ENCODE results near the gene TK2. TPM values are rescaled to one million over a fixed set of nuclear protein-coding genes. Genes with fewer than 3 reads are reported as not detected.

Gene TK2
- polyA plus RNA-seq, 2 of the 4 experiments (the other 2 are of a cell fraction), result 13.9 to 29.5 TPM

DNA sequence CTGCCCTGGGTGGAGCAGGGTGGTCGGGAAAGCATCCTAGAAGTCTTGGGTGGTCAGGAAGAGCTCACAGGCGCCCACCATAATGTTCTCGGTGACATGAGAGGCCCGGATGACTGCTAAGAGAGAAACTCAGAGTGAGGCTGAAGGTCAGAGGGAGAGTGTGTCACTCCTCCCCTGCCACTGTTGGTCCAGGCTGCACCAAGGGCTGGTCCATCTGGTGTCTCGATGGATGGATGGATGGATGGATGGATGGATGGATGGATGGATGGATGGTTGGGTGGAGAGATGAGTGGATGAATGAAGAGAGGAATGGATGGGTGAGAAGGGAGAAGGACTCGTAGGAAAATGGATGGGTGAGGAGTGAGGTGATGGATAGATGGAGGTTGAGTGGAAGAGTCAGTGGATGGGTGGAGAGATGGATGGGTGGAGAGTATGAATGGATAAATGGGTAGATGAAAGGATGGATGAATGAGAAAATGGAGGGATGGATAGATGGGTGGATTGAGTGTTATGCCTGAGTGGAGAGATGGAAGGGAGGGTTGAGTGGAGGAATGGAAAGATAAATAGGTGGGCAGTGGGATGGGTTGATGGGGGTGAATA is 79.9 kb downstream of the TK2 start:
- TF ChIP-seq FOSL2 (IDR thresholded peaks at IDR 0.05) (no peak), FOSL2 (CRISPR knock-in tag; IDR thresholded peaks at IDR 0.05) (no peak), ZSCAN20 (CRISPR knock-in tag; IDR thresholded peaks at IDR 0.05) (no peak), KDM1A (IDR thresholded peaks at IDR 0.05; ENCODE audit: low read depth) (no peak), HDAC2 (IDR thresholded peaks at IDR 0.05) (no peak), KDM5A (IDR thresholded peaks at IDR 0.05) (no peak), TFCP2L1 (CRISPR knock-in tag; IDR thresholded peaks at IDR 0.05) (no peak), SREBF2 (IDR thresholded peaks at IDR 0.05) (no peak)
- H3K4me3 ChIP-seq, result no peak overlapping the region
- no peak for ATAC-seq
- FAIRE-seq, result no peak
- H3K4me2 ChIP-seq, result no peak overlapping the region
- DNase-seq (ENCODE audit: low read depth in 1 of 2, low spot score in 1 of 2), result no peak
- ChIA-PET CTCF (interaction anchor here (1.2 to 1.7 kb wide), 2 partner anchors 26 to 39 kb away, joined by 4 to 5 read pairs; no protein-coding TSS in a partner anchor), POLR2A (no interaction called here)
- H3K9me3 ChIP-seq, result no peaks in the 10 kb centered on the region
- WGBS (ENCODE audit: missing lambda C conversion rate), result 48% methylated on average over 6 of the region's 6 CpGs
- peaks cover 5% of the 10 kb centered on the region; the same call in 1 of the 3 replicates for H3K4me1 ChIP-seq
- no peak overlapping the region for H3K27ac ChIP-seq

GRCh38 chr16:66469291-66469946 is 80.5 kb downstream of the TK2 start:
- ChIA-PET CTCF (interaction anchor here (0.7 to 2.4 kb wide), 9 partner anchors 10 to 136 kb away, joined by 3 to 11 read pairs (median 4); no protein-coding TSS in a partner anchor), POLR2A (no interaction called here)
- ATAC-seq (no peak), DNase-seq (ENCODE audit: low read depth in 1 of 2, low spot score in 1 of 2) (no peak), FAIRE-seq (no peak)
- H3K4me1 ChIP-seq, result 0 out of 3 replicates have a peak, but pooled peaks cover 5% of the 10 kb centered on the region
- no peaks in the 10 kb centered on the region for H3K9me3 ChIP-seq
- TF ChIP-seq CHD2 (IDR thresholded peaks at IDR 0.05; ENCODE audit: low read length, partially characterized antibody) (no peak), MAZ (IDR thresholded peaks at IDR 0.05; ENCODE audit: borderline replicate concordance, low read depth, low read length) (no peak), JUN (IDR thresholded peaks at IDR 0.05) (no peak), POLR2AphosphoS2 (conservative IDR thresholded peaks at IDR 0.05; ENCODE audit: low read length) (no peak), EHF (CRISPR knock-in tag; IDR thresholded peaks at IDR 0.05) (no peak), EP300 (IDR thresholded peaks at IDR 0.05) (no peak), MYC (IDR thresholded peaks at IDR 0.05; ENCODE audit: borderline replicate concordance, low read length) (no peak), RARB (CRISPR knock-in tag; IDR thresholded peaks at IDR 0.05) (no peak), ZC3H11A (IDR thresholded peaks at IDR 0.05) (no peak), ZSCAN20 (CRISPR knock-in tag; IDR thresholded peaks at IDR 0.05) (no peak), HDAC2 (IDR thresholded peaks at IDR 0.05) (no peak), NPAS2 (CRISPR knock-in tag; IDR thresholded peaks at IDR 0.05; ENCODE audit: borderline replicate concordance) (no peak), ZFP36 (IDR thresholded peaks at IDR 0.05; ENCODE audit: borderline replicate concordance, partially characterized antibody) (no peak), EHMT2 (IDR thresholded peaks at IDR 0.05; ENCODE audit: low read depth) (no peak)
- TF ChIP-seq, protein P1, sequence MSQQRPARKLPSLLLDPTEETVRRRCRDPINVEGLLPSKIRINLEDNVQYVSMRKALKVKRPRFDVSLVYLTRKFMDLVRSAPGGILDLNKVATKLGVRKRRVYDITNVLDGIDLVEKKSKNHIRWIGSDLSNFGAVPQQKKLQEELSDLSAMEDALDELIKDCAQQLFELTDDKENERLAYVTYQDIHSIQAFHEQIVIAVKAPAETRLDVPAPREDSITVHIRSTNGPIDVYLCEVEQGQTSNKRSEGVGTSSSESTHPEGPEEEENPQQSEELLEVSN (IDR thresholded peaks at IDR 0.05; ENCODE audit: borderline replicate concordance, low read depth), result no peak
- TF ChIP-seq, protein P2, sequence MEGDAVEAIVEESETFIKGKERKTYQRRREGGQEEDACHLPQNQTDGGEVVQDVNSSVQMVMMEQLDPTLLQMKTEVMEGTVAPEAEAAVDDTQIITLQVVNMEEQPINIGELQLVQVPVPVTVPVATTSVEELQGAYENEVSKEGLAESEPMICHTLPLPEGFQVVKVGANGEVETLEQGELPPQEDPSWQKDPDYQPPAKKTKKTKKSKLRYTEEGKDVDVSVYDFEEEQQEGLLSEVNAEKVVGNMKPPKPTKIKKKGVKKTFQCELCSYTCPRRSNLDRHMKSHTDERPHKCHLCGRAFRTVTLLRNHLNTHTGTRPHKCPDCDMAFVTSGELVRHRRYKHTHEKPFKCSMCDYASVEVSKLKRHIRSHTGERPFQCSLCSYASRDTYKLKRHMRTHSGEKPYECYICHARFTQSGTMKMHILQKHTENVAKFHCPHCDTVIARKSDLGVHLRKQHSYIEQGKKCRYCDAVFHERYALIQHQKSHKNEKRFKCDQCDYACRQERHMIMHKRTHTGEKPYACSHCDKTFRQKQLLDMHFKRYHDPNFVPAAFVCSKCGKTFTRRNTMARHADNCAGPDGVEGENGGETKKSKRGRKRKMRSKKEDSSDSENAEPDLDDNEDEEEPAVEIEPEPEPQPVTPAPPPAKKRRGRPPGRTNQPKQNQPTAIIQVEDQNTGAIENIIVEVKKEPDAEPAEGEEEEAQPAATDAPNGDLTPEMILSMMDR (IDR thresholded peaks at IDR 0.05), result no peak
- TF ChIP-seq, protein P3, sequence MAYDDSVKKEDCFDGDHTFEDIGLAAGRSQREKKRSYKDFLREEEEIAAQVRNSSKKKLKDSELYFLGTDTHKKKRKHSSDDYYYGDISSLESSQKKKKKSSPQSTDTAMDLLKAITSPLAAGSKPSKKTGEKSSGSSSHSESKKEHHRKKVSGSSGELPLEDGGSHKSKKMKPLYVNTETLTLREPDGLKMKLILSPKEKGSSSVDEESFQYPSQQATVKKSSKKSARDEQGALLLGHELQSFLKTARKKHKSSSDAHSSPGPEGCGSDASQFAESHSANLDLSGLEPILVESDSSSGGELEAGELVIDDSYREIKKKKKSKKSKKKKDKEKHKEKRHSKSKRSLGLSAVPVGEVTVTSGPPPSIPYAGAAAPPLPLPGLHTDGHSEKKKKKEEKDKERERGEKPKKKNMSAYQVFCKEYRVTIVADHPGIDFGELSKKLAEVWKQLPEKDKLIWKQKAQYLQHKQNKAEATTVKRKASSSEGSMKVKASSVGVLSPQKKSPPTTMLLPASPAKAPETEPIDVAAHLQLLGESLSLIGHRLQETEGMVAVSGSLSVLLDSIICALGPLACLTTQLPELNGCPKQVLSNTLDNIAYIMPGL (CRISPR knock-in tag; IDR thresholded peaks at IDR 0.05; ENCODE audit: borderline replicate concordance), result no peak
- TF ChIP-seq, protein P4, sequence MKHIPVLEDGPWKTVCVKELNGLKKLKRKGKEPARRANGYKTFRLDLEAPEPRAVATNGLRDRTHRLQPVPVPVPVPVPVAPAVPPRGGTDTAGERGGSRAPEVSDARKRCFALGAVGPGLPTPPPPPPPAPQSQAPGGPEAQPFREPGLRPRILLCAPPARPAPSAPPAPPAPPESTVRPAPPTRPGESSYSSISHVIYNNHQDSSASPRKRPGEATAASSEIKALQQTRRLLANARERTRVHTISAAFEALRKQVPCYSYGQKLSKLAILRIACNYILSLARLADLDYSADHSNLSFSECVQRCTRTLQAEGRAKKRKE (CRISPR knock-in tag; IDR thresholded peaks at IDR 0.05; ENCODE audit: low read depth), result no peak
- TF ChIP-seq, protein P5, sequence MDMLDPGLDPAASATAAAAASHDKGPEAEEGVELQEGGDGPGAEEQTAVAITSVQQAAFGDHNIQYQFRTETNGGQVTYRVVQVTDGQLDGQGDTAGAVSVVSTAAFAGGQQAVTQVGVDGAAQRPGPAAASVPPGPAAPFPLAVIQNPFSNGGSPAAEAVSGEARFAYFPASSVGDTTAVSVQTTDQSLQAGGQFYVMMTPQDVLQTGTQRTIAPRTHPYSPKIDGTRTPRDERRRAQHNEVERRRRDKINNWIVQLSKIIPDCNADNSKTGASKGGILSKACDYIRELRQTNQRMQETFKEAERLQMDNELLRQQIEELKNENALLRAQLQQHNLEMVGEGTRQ (IDR thresholded peaks at IDR 0.05), result no peak
- no peak overlapping the region for H3K27ac ChIP-seq
- 90% methylated on average over 16 of the region's 26 CpGs for WGBS (ENCODE audit: missing lambda C conversion rate)
- no peak overlapping the region for H3K4me3 ChIP-seq
- no peak overlapping the region for H3K4me2 ChIP-seq
